Activated CD8-positive, alpha-beta memory T cell treated with anti-CD3 and anti-CD28 coated beads for 1 hour (primary cell): ENCODE results near the gene ANKRD16.
"Not testable (repeated sequence)": the region's sequence is repeated elsewhere in the genome, so short reads cannot be mapped to it uniquely, and the experiment has no call there.

ENCODE experiments used
- DNase-seq, 2 donors: peaks; one replicate each; pipeline ENCODE4 v3.0.0-alpha.2; 2020; ENCODE audit warnings: low read depth in 1 of 2; ENCODE audit errors: extremely low read depth in 1 of 2

Gene ANKRD16

DNA sequence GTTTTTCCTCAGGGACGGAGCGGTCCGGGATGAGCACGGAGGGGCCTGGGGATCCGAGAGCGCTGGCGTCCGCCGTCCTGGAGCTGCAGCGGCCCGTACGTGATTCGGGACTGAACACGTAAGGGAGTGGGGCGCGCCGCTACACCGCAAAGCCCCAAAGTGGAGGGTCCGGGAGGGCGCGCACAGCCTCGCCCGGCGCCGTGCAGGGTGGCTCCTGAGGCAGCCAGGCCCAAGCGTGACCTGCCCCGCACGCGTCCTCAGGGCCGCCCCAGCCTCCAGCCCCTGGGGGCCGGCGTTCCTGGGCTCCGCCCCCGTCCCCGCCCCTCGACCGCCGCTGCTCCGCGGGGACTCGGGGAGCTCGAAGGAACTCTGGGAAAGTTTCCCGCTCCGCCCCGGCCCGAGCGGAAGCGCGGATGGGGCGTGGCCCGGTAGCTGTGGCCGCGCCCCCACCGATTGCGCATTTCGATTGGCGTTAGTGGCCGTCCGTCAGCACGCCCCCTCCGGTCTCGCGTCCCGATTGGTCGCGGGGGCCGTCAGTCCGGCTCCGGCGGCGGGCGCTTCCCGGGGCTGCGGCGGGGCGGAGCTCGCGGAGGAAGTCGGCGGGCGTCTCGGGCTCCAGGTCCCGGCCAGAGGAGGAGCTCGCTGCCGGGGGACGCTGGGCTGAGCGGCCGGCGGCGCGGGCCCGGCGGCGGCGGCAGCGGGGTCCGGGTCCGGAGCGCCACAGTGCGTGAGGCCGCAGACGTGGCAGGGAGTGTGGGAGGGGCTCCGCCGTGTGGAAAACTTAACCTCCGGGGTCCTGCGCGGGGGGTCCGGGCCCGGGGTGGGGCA, at the start of gene ANKRD16, which contains the start of gene FBH1:
ANKRD16 (minus strand) TSS at position 270 of the 828 bp plus-strand sequence. CDS start 539 bp downstream, outside the sequence.
FBH1 (plus strand) TSS at position 620 of the 828 bp plus-strand sequence; CDS start at position 723, 103 bp downstream.
- DNase-seq, result peak; percentile 90 to 97

DNA sequence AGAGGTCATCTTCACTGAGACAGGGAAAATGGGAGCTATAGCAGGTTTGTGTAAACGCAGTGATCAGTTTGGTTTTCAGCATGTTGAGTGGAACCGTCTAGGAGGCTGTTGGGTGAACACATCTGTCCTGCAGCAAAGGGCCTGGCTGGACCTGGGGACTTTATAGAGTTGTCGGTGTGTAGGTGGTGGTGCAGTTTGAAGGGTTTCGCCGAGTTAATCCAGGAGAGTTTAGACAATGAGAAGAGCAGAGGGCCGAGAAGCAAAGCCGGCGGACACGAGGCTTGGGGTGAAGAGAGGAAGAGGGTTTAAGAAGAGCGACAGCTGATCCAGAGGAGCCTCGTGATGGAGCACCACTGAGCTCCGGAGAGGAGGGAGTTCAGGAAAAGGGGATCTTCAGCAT, 48.6 kb upstream of the ANKRD16 start:
- no peak for DNase-seq

DNA sequence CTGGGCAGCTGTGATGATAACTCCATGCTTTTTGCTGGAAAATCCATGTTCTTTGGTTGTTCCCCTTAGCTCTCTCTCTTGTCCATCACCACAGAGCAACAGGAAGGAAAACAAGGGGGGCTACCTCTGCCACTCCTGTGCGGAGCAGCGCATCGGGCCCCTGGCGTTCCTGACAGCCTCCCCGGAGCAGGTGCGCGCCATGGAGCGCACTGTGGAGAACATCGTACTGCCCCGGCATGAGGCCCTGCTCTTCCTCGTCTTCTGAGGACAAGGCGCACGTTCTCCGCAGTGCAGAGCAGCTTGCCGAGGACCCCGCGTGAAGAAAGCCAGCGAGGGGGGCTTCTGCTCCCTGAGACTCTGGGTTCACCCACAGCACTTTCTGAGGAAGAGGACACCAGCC, 47.3 kb upstream of the ANKRD16 start:
- no peak for DNase-seq

DNA sequence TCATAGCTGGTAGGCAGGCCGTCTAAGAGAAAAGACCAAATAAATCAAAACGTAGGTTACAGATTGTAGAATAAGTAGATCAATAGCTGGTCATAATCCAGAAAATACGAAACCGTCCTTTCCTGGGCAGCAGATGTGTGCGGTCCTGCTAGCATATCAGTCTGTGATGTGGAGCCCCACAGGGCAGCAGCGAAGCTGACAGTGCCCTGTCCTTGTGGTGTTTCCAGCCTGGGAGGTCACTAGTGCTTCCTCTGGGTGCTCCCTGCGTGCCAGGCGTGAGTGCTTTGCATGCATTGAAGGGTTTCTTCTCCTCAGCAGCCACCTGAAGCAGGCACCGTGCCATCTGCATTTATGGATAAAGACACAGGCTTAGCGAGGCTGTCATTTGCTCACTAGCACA, 45.9 kb upstream of the ANKRD16 start:
- DNase-seq, result no peak

DNA sequence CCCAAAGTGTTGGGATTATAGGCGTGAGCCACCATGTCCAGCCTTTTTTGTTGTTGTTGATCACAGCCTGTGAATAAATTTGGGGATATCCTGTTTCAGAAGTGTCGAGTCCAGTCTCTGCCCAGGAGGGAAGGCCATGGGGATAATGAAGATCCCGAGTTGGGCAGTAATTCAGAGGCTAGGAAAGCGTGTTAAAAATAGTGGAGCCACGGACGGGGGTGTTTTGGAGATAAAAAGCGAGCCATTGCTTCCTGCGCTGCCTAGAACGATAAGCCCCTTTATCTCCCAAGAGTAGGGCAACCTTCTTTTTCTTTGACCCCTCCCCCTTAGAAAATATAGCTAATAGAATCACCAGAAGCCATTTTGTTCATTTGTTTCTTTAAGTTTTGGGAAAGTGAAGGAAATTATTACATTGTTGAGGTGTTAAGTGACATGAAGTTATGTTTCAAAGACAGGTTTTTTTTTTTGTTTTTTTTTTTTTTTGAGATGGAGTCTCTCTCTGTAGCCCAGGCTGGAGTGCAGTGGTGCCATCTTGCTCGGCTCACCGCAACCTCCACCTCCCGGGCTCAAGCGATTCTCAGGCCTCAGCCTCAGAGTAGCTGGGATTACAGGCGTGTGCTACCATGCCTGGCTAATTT, 44.3 kb upstream of the ANKRD16 start:
- no peak for DNase-seq

DNA sequence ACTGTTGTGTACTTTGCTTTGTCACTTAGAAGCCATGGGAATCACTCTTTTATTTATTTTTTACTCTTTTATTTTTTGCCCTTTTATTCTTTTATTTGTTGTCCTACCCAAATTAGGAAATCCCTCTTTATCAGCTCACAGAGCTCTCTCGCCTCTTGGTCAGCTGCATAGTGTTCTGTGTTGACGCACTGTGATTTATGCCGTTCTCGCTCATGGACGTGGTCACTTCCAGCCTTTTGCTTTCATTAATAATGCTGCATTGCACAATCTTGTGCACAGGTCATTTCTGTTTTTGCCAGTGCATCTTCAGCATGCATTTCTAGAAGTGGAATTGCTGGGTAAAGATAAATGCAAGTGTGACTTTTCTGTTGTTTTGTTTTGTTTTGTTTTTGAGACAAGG, 42.7 kb upstream of the ANKRD16 start:
- DNase-seq, result no peak

DNA sequence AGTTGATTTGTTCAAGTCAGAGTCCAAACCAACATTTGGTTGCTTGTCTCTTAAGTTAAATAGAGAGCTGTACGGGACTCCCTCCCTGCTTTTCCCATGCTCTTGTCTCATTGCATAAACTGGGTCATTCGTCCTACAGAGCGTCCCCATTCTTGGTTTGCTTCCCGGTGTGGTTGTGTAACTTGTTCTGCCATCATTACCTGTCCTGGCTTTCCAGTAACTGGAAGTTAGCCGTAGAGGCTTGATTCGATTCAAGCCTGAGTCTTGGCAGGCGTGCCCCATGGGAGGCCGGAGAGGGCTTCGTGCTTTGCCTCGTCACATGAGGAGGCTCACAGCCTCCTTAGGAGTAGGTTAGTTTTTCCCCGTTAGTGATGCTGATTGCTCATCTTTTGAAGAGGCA, 40.6 kb upstream of the ANKRD16 start:
- no peak for DNase-seq

DNA sequence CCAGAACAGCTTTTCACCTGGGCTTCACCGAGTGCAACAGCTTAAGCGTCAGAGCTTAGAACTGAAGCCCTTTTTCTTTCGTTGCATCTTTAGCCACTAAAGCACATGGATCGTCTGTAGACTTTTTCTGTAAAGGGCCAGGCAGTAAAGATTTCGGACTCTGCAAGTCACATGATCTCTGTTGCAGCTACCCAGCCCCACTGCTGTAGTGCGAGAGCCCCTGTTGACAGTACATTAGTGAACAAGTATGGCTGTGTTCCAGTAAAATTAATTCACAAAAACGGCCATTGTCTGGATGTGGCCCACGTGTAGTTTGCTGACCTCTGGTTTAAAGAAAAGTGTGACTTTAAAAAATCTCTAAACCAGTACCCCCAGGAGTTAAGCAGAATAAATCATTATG, 39.7 kb upstream of the ANKRD16 start:
- no peak for DNase-seq

DNA sequence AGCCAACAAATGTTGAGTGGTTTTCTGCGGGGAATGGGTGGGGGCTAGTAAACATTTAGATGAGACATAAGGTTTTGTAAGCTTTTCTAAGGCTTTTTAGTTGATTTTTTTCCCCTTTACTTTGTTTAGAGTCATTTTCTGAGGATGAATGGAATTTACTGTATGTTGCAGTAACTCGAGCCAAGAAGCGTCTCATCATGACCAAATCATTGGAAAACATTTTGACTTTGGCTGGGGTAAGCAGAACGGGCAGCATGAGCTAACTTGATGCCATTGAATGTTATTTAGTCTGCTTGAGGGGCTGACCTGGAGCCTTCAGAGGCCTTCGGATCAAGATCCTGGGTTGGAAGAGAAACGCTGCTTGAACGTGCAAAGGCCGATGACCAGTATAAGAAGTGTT, 37.6 kb upstream of the ANKRD16 start:
- no peak for DNase-seq

DNA sequence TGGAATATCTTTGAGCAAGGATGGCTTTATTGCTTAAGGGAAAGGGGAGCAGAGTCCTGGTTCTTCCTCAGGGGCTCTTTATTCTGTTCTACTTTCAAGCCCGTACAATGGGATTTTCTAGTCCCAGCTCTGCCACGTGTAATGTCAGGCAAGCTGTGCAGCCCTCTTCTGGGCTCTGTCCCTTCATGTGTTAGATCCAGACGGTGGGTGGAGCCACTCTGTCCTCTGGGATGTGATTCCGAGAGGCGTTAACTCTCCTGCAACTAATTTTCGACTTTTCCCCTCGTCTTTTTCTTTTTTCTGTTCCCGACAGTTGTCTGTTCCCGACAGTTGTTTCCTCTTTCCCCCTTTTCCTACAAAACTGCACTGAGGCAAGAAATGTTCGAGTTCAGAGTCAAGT, 35.2 kb upstream of the ANKRD16 start:
- DNase-seq, result no peak

DNA sequence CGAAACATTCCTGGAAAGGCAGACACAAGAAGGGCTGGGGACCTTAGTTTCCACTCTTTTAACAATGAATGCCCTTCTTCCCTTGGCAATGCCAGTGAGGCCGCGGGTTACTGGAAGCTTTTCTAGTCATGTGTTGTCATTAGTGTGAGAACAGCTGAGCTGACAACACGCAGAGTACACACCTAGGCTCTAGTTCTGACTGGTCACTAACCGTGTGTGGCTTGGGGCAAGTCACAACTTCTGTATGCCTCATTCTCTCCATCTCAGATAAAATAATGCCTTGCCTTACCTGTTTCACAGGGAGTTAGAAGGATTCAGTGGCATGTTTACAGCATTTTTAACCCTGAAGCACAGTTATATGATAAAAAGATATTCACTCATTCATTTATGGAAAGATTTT, 32.1 kb upstream of the ANKRD16 start:
- DNase-seq, result no peak

DNA sequence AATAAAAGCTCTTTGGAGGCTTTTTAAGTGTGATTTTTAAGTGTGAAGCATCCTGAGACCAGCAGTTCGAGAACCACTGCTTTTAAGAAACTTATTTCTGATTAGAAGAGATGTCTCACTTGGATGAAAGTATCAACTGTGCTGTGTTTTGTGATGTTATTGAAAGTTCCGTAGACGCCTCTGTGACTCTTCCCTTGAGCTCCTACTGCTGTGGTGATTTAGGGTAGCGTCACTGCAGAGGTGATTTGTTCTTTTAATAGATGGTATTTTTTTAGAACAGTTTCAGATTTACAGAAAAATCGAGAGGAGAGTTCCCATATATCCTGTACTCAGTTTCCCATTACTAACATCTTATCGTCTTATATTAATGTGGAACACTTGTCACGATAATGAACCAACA, 29.9 kb upstream of the ANKRD16 start:
- DNase-seq, result no peak

DNA sequence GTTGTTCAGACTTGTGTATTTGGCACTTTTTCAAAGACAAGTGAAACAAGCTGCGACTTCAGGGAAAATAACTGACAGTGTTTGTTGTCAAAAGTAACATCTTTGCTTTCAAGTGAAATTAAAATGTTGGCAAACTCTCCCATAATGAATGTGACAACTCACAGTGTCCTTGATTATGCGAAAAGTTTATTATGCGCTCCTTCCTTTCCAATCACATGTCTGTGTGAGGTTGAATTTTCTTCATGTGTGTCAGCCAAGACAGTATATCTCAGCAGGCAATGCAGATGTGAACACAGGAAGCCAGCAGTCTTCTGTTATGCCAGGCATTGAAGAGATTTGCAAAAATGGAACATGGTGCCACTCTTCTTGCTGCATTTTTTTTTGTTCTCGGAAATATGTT, 29.1 kb upstream of the ANKRD16 start:
- no peak for DNase-seq

DNA sequence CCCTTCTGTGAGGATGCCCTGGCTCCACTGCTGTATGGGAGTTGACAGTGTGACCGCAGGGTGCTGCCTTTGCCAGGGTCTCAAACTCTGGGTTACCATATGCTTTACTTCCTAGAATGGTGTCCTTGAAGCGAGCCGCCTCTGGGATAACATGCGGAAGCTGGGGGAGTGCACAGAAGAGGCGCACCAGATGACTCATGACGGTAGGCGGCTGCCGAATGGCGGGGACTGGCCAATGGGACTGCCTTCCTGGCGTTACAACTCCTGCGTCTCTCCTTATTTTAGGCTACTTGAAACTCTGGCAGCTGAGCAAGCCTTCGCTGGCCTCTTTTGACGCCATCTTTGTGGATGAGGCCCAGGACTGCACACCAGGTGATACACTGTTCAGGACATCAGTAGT, 27.6 kb upstream of the ANKRD16 start:
- DNase-seq, result no peak

DNA sequence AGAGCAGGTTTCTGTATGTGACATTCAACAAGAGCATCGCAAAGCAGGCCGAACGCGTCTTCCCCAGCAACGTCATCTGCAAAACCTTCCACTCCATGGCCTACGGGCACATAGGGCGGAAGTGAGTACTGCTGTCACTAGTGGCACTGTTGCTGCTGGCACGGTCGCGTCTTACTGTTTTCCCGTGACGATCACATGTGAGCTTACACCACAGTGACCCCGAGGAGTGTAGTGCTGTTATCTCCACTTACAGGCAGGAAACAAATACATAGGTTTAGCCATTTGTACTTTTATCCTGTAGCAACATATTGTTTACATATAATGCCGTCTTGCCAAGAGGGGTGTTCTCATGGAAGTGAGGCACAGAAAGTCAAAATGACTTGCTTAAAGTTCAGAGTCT, 25.8 kb upstream of the ANKRD16 start:
- DNase-seq, result no peak

DNA sequence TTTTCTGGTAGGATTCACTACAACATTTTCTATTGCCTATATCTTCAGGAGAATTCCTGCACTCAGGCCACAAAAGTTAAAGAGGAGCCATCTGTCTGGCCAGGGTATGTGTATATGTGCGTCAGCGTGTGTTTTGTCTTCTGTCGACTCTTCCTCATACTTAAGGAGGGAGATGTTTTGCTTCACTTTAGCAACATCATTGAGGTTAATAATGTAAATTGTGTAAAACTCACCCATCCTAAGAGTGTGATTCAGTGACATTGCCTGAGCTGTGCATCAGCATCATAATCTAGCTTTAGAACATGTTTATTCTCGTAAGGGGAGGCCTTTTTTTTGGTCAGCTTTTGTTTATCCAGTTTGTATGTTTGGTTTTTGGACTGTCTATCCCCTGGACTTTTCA, 24.0 kb upstream of the ANKRD16 start:
- DNase-seq, result no peak

DNA sequence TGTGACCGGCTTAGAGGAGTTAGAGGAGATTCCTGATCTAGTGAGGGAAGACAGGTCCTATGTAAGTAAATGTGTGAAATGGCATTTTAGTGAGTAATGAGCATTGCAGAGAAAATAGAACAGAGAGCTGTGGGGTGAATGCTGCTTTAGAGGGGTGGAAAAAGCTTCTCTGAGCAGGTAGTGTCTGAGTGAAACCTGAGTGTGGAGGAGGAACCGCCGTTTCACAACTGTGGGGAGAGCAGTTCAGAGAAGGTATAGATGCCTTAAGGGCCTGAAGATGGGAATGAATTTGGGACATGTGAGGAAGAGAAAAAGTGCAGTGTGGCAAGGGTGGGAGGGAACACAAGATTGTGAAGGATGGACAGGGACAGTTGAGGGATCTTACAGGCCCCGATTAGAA, 22.0 kb upstream of the ANKRD16 start:
- DNase-seq, result no peak

DNA sequence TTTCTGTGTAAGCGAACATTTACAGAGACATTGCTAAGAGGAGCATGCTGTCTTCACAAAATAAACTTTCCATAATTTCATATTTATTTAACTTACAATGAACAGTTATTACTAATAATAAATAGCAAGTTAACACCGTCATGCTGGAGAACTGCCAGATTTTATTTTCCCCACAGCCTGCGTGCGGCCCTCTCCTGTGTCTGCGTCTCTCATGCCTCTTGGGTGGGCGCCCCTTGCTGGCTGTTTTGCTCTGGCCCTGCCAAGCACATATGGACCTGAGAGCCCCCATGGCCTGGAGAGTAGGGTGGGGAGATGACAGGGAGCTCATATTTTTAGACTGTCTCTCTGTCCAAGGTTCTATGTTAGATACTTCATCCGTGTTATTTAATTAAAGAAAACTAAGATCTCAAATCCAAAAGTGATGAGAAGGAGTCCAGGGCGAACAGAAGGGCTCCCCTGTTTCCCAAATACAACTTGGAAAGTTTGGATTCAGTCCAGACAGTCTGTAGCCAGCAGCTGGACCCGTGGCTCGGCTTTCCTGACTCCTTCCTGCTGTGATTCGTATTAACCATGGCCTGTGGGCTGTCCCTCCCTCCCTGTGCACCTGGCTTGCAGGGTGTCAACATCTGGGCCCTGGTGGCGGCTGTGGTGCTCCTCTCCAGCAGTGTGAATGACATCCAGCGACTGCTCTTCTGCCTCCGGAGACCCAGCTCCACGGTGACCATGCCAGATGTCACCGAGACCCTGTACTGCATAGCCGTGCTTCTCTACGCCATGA, 20.8 kb upstream of the ANKRD16 start:
- DNase-seq, result no peak

DNA sequence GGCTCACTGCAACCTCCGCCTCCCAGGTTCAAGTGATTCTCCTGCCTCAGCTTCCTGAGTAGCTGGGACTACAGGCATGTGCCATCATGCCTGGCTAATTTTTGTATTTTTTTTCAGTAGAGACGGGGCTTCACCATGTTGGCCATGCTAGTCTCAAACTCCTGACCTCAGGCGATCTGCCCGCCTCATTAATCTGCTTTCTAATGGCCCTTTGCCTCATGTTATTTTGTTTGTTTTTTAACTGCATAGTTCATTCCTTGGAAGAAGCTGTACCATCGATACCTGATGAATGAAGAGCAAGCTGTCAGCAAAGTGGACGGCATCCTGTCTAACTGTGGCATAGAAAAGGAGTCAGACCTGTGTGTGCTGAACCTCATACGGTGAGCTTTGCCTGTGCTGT, 19.0 kb upstream of the ANKRD16 start:
- DNase-seq, result not testable (repeated sequence)

DNA sequence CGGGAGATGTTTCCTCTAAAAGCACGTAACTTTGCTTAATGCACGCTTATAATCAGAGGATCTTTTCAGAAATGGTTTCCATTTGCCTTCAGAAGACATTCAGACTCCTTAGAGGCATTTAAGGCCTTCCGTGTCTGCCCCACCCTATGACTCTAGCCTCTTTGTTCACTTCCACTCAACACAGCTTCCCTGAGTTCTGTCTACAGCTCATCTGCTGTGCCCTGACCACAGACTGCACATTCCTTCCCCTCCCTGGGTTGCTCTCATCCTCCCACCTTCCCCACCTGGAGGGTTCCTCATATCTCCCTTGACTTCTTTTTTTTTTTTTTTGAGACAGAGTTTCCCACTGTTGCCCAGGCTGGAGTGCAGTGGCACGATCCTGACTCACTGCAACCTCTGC, 17.0 kb upstream of the ANKRD16 start:
- DNase-seq, result no peak

DNA sequence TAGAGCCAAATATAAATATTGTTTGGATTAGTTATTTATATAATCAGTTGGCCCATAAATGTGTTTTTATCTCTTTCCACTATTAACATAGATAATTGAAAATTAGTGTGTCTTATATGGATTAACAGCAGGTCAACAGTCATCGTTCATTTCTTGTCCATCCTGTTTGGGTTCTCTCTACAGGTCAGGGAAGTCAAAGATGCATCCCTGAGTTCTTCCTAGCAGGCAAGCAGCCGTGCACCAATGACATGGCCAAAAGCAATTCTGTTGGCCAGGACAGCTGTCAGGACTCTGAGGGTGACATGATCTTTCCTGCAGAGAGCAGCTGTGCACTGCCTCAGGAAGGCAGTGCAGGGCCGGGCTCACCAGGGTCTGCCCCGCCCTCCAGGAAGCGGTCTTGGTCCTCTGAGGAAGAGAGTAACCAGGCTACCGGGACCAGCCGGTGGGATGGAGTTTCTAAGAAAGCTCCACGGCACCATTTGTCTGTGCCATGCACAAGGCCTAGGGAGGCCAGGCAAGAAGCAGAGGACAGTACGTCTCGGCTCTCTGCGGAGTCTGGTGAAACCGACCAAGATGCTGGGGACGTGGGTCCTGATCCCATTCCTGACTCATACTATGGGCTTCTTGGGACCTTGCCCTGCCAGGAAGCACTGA, 16.3 kb upstream of the ANKRD16 start:
- DNase-seq, result no peak
